ENCODE results near the gene ZNF695. TPM values are rescaled to one million over a fixed set of nuclear protein-coding genes. Genes with fewer than 3 reads are reported as not detected.

Gene ZNF695
- total RNA-seq, 1 donor from 2014 or later, result 14.2 TPM

DNA sequence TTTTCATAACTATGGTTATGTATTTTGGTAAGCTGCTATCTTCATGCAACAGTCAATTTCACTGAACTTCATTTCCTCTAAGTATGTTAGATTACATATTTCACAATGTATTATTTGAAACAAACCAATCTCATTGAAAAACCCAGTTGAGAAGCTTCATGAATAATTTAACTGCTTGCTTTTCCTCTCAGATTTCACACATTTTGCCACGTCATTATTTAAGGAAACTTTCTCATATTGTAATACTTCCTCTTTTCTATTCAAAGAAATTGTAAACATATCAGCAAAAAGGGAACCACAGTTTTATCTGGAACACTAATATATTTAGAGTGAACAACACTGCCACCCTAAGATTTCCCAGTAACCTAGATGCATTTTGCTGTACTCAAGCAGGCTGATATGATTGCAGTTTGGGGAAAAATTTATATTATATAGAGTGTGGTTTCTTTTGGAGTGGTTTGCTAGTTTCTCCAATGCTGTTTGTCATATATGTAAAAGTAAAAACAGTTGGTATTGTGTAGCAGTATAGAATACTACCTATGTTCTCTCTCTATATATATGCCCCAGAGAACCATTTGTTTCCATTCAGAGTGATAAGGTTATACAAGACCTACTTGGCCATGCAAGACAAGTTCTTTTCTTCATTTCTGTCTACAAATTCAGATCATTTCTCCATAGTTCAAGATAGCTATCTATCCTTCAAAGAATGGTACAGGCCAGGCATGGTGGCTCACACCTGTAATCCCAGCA, 47.7 kb downstream of the ZNF695 start:
- no peak overlapping the region for H3K4me3 Mint-ChIP-seq (ENCODE audit: low read depth)
- no peak overlapping the region for H3K27ac Mint-ChIP-seq
- no peak for DNase-seq (ENCODE audit: low spot score, unreplicated experiment)
- TF ChIP-seq, protein P1, sequence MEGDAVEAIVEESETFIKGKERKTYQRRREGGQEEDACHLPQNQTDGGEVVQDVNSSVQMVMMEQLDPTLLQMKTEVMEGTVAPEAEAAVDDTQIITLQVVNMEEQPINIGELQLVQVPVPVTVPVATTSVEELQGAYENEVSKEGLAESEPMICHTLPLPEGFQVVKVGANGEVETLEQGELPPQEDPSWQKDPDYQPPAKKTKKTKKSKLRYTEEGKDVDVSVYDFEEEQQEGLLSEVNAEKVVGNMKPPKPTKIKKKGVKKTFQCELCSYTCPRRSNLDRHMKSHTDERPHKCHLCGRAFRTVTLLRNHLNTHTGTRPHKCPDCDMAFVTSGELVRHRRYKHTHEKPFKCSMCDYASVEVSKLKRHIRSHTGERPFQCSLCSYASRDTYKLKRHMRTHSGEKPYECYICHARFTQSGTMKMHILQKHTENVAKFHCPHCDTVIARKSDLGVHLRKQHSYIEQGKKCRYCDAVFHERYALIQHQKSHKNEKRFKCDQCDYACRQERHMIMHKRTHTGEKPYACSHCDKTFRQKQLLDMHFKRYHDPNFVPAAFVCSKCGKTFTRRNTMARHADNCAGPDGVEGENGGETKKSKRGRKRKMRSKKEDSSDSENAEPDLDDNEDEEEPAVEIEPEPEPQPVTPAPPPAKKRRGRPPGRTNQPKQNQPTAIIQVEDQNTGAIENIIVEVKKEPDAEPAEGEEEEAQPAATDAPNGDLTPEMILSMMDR (IDR thresholded peaks at IDR 0.05; ENCODE audit: unreplicated experiment), result no peak
- no peaks in the 10 kb centered on the region for H3K9me3 Mint-ChIP-seq (ENCODE audit: low read depth)
- H3K36me3 Mint-ChIP-seq (ENCODE audit: insufficient read depth), result peaks cover 24% of the 10 kb centered on the region
- H3K4me1 Mint-ChIP-seq (ENCODE audit: low read depth), result no peaks in the 10 kb centered on the region
- no peaks in the 10 kb centered on the region for H3K27me3 Mint-ChIP-seq

DNA sequence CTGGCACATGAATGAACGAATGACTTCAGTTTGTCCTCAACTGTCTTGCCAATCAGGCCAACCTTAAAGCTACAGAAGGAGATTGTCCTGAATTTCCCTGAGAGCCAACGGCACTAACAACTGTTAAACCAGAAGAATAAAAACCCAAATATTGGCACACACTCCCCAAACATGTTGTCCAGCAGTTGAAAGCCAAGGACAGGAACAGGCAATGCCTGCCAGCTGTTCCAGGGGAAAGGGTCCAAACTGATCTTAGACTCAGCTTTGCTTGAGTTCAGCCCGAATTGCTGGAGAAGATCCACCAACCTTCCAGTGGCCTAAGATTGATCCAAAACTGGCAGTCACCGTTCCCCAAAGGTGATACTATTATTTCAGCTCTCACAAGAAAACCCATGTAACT, 53.7 kb downstream of the ZNF695 start:
- H3K27ac Mint-ChIP-seq, result no peak overlapping the region
- H3K36me3 Mint-ChIP-seq (ENCODE audit: insufficient read depth), result peaks cover 12% of the 10 kb centered on the region
- no peaks in the 10 kb centered on the region for H3K27me3 Mint-ChIP-seq
- TF ChIP-seq, protein P1 (IDR thresholded peaks at IDR 0.05; ENCODE audit: unreplicated experiment), result no peak
- DNase-seq (ENCODE audit: low spot score, unreplicated experiment), result no peak
- no peaks in the 10 kb centered on the region for H3K4me1 Mint-ChIP-seq (ENCODE audit: low read depth)
- H3K4me3 Mint-ChIP-seq (ENCODE audit: low read depth), result no peak overlapping the region
- H3K9me3 Mint-ChIP-seq (ENCODE audit: low read depth), result no peaks in the 10 kb centered on the region

DNA sequence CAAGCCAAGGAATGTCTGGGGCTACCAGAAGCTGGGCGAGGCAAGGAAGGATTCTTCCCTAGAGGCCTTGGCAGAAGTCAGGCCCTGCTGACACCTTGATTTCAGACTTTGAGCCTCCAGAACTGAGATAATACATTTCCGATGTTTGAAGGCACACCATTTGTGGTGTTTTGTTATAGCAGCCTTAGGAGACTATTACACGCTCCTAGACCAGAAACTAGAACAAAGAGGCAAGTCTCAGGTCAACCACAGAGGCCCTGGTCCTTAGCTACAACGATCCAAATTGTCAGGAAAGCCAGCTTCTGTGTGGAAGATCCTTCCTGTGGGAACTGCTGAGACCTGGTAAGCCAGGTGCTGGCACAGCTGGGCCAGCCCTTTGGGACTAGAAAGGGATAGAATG, 56.4 kb downstream of the ZNF695 start:
- no peak for DNase-seq (ENCODE audit: low spot score, unreplicated experiment)
- TF ChIP-seq, protein P1 (IDR thresholded peaks at IDR 0.05; ENCODE audit: unreplicated experiment), result no peak
- Mint-ChIP-seq H3K27ac (no peak overlapping the region), H3K4me1 (ENCODE audit: low read depth) (no peaks in the 10 kb centered on the region), H3K9me3 (ENCODE audit: low read depth) (no peaks in the 10 kb centered on the region), H3K4me3 (ENCODE audit: low read depth) (no peak overlapping the region), H3K36me3 (ENCODE audit: insufficient read depth) (peaks cover 7% of the 10 kb centered on the region), H3K27me3 (no peaks in the 10 kb centered on the region)

DNA sequence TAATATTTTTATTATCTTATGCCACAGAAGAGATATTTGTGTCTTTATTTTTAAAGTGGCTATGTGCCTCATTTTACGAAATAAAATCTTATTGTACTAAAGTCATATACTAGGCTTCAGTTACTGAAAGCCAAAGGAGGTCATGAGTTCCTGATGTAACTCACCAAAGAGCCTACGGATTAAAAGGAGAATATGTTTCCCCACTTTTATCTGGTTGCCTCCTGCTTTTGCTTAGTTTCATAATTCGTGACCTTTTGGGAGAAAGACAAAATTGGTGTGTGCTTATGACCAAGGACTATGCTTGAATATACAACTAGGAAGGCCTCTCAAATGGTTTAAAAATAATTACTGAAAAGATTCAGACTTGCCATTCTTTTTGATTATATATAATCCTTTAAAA, 57.9 kb downstream of the ZNF695 start:
- H3K27me3 Mint-ChIP-seq, result no peaks in the 10 kb centered on the region
- no peaks in the 10 kb centered on the region for H3K4me1 Mint-ChIP-seq (ENCODE audit: low read depth)
- TF ChIP-seq, protein P1 (IDR thresholded peaks at IDR 0.05; ENCODE audit: unreplicated experiment), result no peak
- H3K36me3 Mint-ChIP-seq (ENCODE audit: insufficient read depth), result peaks cover 6% of the 10 kb centered on the region
- no peaks in the 10 kb centered on the region for H3K9me3 Mint-ChIP-seq (ENCODE audit: low read depth)
- no peak overlapping the region for H3K27ac Mint-ChIP-seq
- DNase-seq (ENCODE audit: low spot score, unreplicated experiment), result no peak
- no peak overlapping the region for H3K4me3 Mint-ChIP-seq (ENCODE audit: low read depth)

DNA sequence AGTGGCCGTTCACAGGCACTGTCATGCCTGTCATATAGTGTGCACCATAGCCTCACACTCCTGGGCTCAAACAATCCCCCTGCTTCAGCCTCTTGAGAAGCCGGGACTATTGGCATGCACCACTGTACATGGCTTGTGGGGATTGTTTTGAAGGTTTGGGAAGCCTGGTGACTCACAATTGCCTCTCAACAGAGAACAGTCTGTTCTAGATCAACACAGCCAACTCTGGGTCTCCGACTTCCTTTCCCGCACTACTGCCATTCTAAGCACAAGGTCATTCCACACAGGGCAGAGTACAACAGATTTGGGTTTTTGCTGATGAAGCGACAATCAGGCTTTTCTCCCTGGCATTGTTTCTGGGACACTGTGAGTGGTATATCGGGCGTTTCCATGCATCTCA, 60.6 kb downstream of the ZNF695 start:
- no peak for DNase-seq (ENCODE audit: low spot score, unreplicated experiment)
- TF ChIP-seq, protein P1 (IDR thresholded peaks at IDR 0.05; ENCODE audit: unreplicated experiment), result no peak
- Mint-ChIP-seq H3K27ac (no peak overlapping the region), H3K27me3 (no peaks in the 10 kb centered on the region), H3K9me3 (ENCODE audit: low read depth) (no peaks in the 10 kb centered on the region), H3K4me3 (ENCODE audit: low read depth) (no peak overlapping the region), H3K36me3 (ENCODE audit: insufficient read depth) (peaks cover 6% of the 10 kb centered on the region), H3K4me1 (ENCODE audit: low read depth) (no peaks in the 10 kb centered on the region)

All from progenitor cell of endocrine pancreas (in vitro differentiated cells).